Upper lobe of left lung (tissue), 4 donors: ENCODE measurements around the gene IGSF1.

Experiments
- EP300 ChIP-seq, 4 donors: sonication (generic); formaldehyde crosslinking; IDR thresholded peaks; one replicate each; pipeline ENCODE4 v1.5.1; 2017; ENCODE audit warnings: antibody characterized with exemption in 4 of 4, control low read depth in 2 of 4
- POLR2A ChIP-seq, 4 donors: fragments of 450-650 bp; IDR thresholded peaks; one replicate each; pipeline ENCODE4 v1.5.1; 2016 to 2017; ENCODE audit warnings: antibody characterized with exemption in 4 of 4, mild to moderate bottlenecking in 2 of 4
- POLR2AphosphoS5 ChIP-seq, 2 donors: sonication (generic); formaldehyde crosslinking; IDR thresholded peaks; one replicate each; pipeline ENCODE4 v1.5.1; 2017; ENCODE audit warnings: antibody characterized with exemption in 2 of 2
- TF ChIP-seq, protein P1 (sequence below), 6 experiments: fragments of 450-650 bp in 4 of 6; fragments of 200-600 bp in 2 of 6; sonication (generic) in 2 of 6; IDR thresholded peaks; one replicate each; pipeline ENCODE4 v1.5.1; 2016 to 2019; ENCODE audit warnings: antibody characterized with exemption in 6 of 6

- TF ChIP-seq EP300 (IDR thresholded peaks at IDR 0.05) = no peak
- no peak for TF ChIP-seq POLR2AphosphoS5 (IDR thresholded peaks at IDR 0.05)
- TF ChIP-seq, protein P1, sequence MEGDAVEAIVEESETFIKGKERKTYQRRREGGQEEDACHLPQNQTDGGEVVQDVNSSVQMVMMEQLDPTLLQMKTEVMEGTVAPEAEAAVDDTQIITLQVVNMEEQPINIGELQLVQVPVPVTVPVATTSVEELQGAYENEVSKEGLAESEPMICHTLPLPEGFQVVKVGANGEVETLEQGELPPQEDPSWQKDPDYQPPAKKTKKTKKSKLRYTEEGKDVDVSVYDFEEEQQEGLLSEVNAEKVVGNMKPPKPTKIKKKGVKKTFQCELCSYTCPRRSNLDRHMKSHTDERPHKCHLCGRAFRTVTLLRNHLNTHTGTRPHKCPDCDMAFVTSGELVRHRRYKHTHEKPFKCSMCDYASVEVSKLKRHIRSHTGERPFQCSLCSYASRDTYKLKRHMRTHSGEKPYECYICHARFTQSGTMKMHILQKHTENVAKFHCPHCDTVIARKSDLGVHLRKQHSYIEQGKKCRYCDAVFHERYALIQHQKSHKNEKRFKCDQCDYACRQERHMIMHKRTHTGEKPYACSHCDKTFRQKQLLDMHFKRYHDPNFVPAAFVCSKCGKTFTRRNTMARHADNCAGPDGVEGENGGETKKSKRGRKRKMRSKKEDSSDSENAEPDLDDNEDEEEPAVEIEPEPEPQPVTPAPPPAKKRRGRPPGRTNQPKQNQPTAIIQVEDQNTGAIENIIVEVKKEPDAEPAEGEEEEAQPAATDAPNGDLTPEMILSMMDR (IDR thresholded peaks at IDR 0.05) = no peak
- TF ChIP-seq POLR2A (IDR thresholded peaks at IDR 0.05) = no peak
Measured at GRCh38 chrX:131317326-131317725, 28.2 kb upstream of the IGSF1 start.
